Mesendoderm (in vitro differentiated cells): Measurements from ENCODE around the gene FGR.
"Not testable (repeated sequence)": the region's sequence is repeated elsewhere in the genome, so short reads cannot be mapped to it uniquely, and the experiment has no call there.

Experiments used
- DNase-seq: peaks from one replicate; pipeline ENCODE4 v3.0.0; 2013
- H2AK5ac ChIP-seq: 2 replicates; pipeline ENCODE4 v1.6.1; 2013; ENCODE audit warnings: low read length, inconsistent platforms
- H2BK120ac ChIP-seq: 2 replicates; pipeline ENCODE4 v1.6.1; 2013; ENCODE audit warnings: low read depth, mild to moderate bottlenecking, low read length, moderate library complexity, mixed read lengths
- H2BK15ac ChIP-seq: replicated peaks from 2 replicates; pipeline ENCODE4 v1.6.1; 2013; ENCODE audit warnings: low read depth, mild to moderate bottlenecking, moderate library complexity
- H2BK5ac ChIP-seq: 2 replicates; pipeline ENCODE4 v1.6.1; 2013; ENCODE audit warnings: low read length, inconsistent platforms
- H3K18ac ChIP-seq: 2 replicates; pipeline ENCODE4 v1.6.1; 2013; ENCODE audit warnings: mild to moderate bottlenecking, low read length, mixed read lengths
- H3K23ac ChIP-seq: one replicate; pipeline ENCODE4 v1.6.1; 2013; ENCODE audit warnings: low read length
- H3K27ac ChIP-seq: 2 replicates; pipeline ENCODE4 v1.5.1; 2013; ENCODE audit warnings: low read depth, mild to moderate bottlenecking, inconsistent platforms, low read length, moderate library complexity
- H3K27me3 ChIP-seq: 2 replicates; pipeline ENCODE4 v1.6.1; 2013; ENCODE audit warnings: low read length, control low read depth, mild to moderate bottlenecking, inconsistent platforms; ENCODE audit not compliant: insufficient read depth, poor library complexity
- H3K36me3 ChIP-seq: 2 replicates; pipeline ENCODE4 v1.6.1; 2013; ENCODE audit warnings: low read length, inconsistent platforms; ENCODE audit not compliant: control insufficient read depth, insufficient read depth
- H3K4ac ChIP-seq: one replicate; pipeline ENCODE4 v1.6.1; 2013; ENCODE audit warnings: low read depth, mild to moderate bottlenecking, low read length, moderate library complexity
- H3K4me1 ChIP-seq: 2 replicates; pipeline ENCODE4 v1.6.1; 2013; ENCODE audit warnings: low read depth, low read length, inconsistent platforms; ENCODE audit not compliant: control insufficient read depth
- H3K4me2 ChIP-seq: 2 replicates; pipeline ENCODE4 v1.6.1; 2013; ENCODE audit warnings: low read length
- H3K4me3 ChIP-seq: 2 replicates; pipeline ENCODE4 v1.5.1; 2013; ENCODE audit warnings: mild to moderate bottlenecking, low read length
- H3K56ac ChIP-seq: one replicate; pipeline ENCODE4 v1.6.1; 2013; ENCODE audit warnings: low read length
- H3K79me1 ChIP-seq: 2 replicates; pipeline ENCODE4 v1.6.1; 2013; ENCODE audit warnings: low read length, inconsistent platforms
- H3K79me2 ChIP-seq: 2 replicates; pipeline ENCODE4 v1.6.1; 2013; ENCODE audit warnings: mild to moderate bottlenecking, low read length; ENCODE audit not compliant: control insufficient read depth, insufficient read depth
- H3K9ac ChIP-seq: 2 replicates; pipeline ENCODE4 v1.6.1; 2013; ENCODE audit warnings: low read length, inconsistent platforms
- H4K5ac ChIP-seq: one replicate; pipeline ENCODE4 v1.6.1; 2013; ENCODE audit warnings: low read length
- H4K8ac ChIP-seq: one replicate; pipeline ENCODE4 v1.6.1; 2013; ENCODE audit warnings: low read depth, mild to moderate bottlenecking, control low read depth, low read length, moderate library complexity
- WGBS: extraction: QIAGEN DNeasy Blood & Tissue Kit; methylation state at CpG from one replicate; pipeline ENCODE4 v1.1.7; 2013; ENCODE audit warnings: low lambda C conversion rate, missing lambda C conversion rate; ENCODE audit not compliant: insufficient coverage; ENCODE audit errors: extremely low coverage; 5-methylcytosine and 5-hydroxymethylcytosine counted together

Gene FGR

GRCh38 chr1:27630859-27631491, 4.0 kb downstream of the FGR start:
- Histone ChIP-seq H3K27ac (no peak overlapping the region), H3K36me3 (no peaks in the 10 kb centered on the region), H3K18ac (no peak overlapping the region), H3K79me1 (no peaks in the 10 kb centered on the region), H2BK5ac (no peak overlapping the region), H2AK5ac (no peak overlapping the region), H3K4me1 (no peaks in the 10 kb centered on the region), H2BK120ac (no peak overlapping the region), H3K27me3 (peaks cover 18% of the 10 kb centered on the region), H3K79me2 (no peaks in the 10 kb centered on the region), H3K4me3 (no peak overlapping the region), H3K23ac (no peak overlapping the region), H2BK15ac (no peak overlapping the region), H3K9ac (no peak overlapping the region), H4K8ac (no peak overlapping the region), H3K4me2 (no peak overlapping the region), H3K4ac (no peak overlapping the region), H3K56ac (no peak overlapping the region), H4K5ac (no peak overlapping the region)
- DNase-seq: no peak
- WGBS: no CpG with 5 or more reads among the region's 5 CpGs

- no peak overlapping the region for H3K9ac ChIP-seq
- H3K79me2 ChIP-seq: no peaks in the 10 kb centered on the region
- no peak overlapping the region for H4K5ac ChIP-seq
- H3K27ac ChIP-seq: no peak overlapping the region
- no peaks in the 10 kb centered on the region for H3K36me3 ChIP-seq
- WGBS: no CpG with 5 or more reads among the region's 3 CpGs
- no peak for DNase-seq
- peaks cover 3% of the 10 kb centered on the region for H3K27me3 ChIP-seq
- H3K4me2 ChIP-seq: no peak overlapping the region
- no peaks in the 10 kb centered on the region for H3K4me1 ChIP-seq
- H2BK5ac ChIP-seq: no peak overlapping the region
- no peak overlapping the region for H3K56ac ChIP-seq
- H3K4ac ChIP-seq: no peak overlapping the region
- H3K4me3 ChIP-seq: no peak overlapping the region
- no peaks in the 10 kb centered on the region for H3K79me1 ChIP-seq
- no peak overlapping the region for H2BK15ac ChIP-seq
- no peak overlapping the region for H2BK120ac ChIP-seq
- no peak overlapping the region for H4K8ac ChIP-seq
- H2AK5ac ChIP-seq: no peak overlapping the region
- no peak overlapping the region for H3K18ac ChIP-seq
- H3K23ac ChIP-seq: no peak overlapping the region
Observed at GRCh38 chr1:27628712-27629111, 6.3 kb downstream of the FGR start.

GRCh38 chr1:27627733-27628132, 7.3 kb downstream of the FGR start:
- DNase-seq, H3K79me2 ChIP-seq, H4K8ac ChIP-seq, H4K5ac ChIP-seq, H3K4me3 ChIP-seq, H3K56ac ChIP-seq, H2AK5ac ChIP-seq, H2BK120ac ChIP-seq, H3K27ac ChIP-seq, H3K4ac ChIP-seq, H3K36me3 ChIP-seq, H3K79me1 ChIP-seq, H3K4me1 ChIP-seq, H3K18ac ChIP-seq, H3K4me2 ChIP-seq, H3K23ac ChIP-seq, H2BK15ac ChIP-seq, H3K27me3 ChIP-seq, H3K9ac ChIP-seq, H2BK5ac ChIP-seq: not testable (repeated sequence)
- WGBS: no CpG with 5 or more reads among the region's 4 CpGs

GRCh38 chr1:27627061-27627460, 7.9 kb downstream of the FGR start:
- H3K79me2 ChIP-seq: no peaks in the 10 kb centered on the region
- no peak overlapping the region for H2BK5ac ChIP-seq
- H2BK15ac ChIP-seq: no peak overlapping the region
- no peak overlapping the region for H4K5ac ChIP-seq
- H3K27me3 ChIP-seq: no peaks in the 10 kb centered on the region
- no peak overlapping the region for H3K27ac ChIP-seq
- no peak overlapping the region for H3K4me3 ChIP-seq
- WGBS: no CpG with 5 or more reads among the region's 5 CpGs
- H3K4me1 ChIP-seq: peaks cover 2% of the 10 kb centered on the region
- H3K23ac ChIP-seq: no peak overlapping the region
- no peak overlapping the region for H2AK5ac ChIP-seq
- no peak overlapping the region for H3K9ac ChIP-seq
- no peak overlapping the region for H4K8ac ChIP-seq
- H3K18ac ChIP-seq: no peak overlapping the region
- H3K4ac ChIP-seq: no peak overlapping the region
- no peak overlapping the region for H2BK120ac ChIP-seq
- H3K4me2 ChIP-seq: no peak overlapping the region
- H3K36me3 ChIP-seq: no peaks in the 10 kb centered on the region
- no peak for DNase-seq
- no peak overlapping the region for H3K56ac ChIP-seq
- H3K79me1 ChIP-seq: no peaks in the 10 kb centered on the region

- H2BK15ac ChIP-seq: no peak overlapping the region
Observed at GRCh38 chr1:27626031-27626935, 8.7 kb downstream of the FGR start.

More at GRCh38 chr1:27626031-27626935, 8.7 kb downstream of the FGR start:
- Histone ChIP-seq H3K9ac (no peak overlapping the region), H3K36me3 (no peaks in the 10 kb centered on the region), H3K27ac (no peak overlapping the region), H3K4ac (no peak overlapping the region), H3K79me2 (no peaks in the 10 kb centered on the region), H2BK120ac (no peak overlapping the region), H2AK5ac (no peak overlapping the region), H4K8ac (no peak overlapping the region), H2BK5ac (no peak overlapping the region), H3K79me1 (no peaks in the 10 kb centered on the region), H3K56ac (no peak overlapping the region), H3K18ac (no peak overlapping the region), H4K5ac (no peak overlapping the region), H3K4me3 (no peak overlapping the region), H3K4me1 (peaks cover 2% of the 10 kb centered on the region), H3K23ac (no peak overlapping the region), H3K27me3 (no peaks in the 10 kb centered on the region), H3K4me2 (no peak overlapping the region)
- DNase-seq: no peak
- no CpG with 5 or more reads among the region's 11 CpGs for WGBS
